Dermis blood vessel endothelial cell (primary cell): ENCODE measurements around the gene PRDM15. TPM values are rescaled to one million over a fixed set of nuclear protein-coding genes. Genes with fewer than 3 reads are reported as not detected.

ENCODE experiments used
- DNase-seq: peaks from one replicate; pipeline ENCODE4 v3.0.0; 2010
- total RNA-seq: library from RNA; depleted of rRNA; stranded (reverse); fragments of >200 nt; gene quantifications from 2 replicates; pipeline ENCODE4 v1.2.3, GENCODE V29; 2014

The PRDM15 gene
- total RNA-seq, 1 donor from 2014 or later, result 7.3 TPM

GRCh38 chr21:41821756-41822431 is 57.2 kb downstream of the PRDM15 start:
- DNase-seq, result no peak

- DNase-seq, result no peak
Measured at GRCh38 chr21:41821081-41821755, 57.9 kb downstream of the PRDM15 start.

- no peak for DNase-seq
Measured at GRCh38 chr21:41820384-41821080, 58.6 kb downstream of the PRDM15 start.

- no peak for DNase-seq
Measured at GRCh38 chr21:41819856-41820281, 59.3 kb downstream of the PRDM15 start.

- no peak for DNase-seq
Measured at GRCh38 chr21:41819236-41819855, 59.8 kb downstream of the PRDM15 start.

- no peak for DNase-seq
Measured at GRCh38 chr21:41817877-41818855, 61.0 kb downstream of the PRDM15 start.

- DNase-seq, result peak; percentile 75
Measured at GRCh38 chr21:41817228-41817627, 61.9 kb downstream of the PRDM15 start.

- DNase-seq, result peak; percentile 80
Measured at GRCh38 chr21:41816583-41817165, 62.5 kb downstream of the PRDM15 start.

- no peak for DNase-seq
Measured at GRCh38 chr21:41815652-41816582, 63.2 kb downstream of the PRDM15 start.

- DNase-seq, result no peak
Measured at GRCh38 chr21:41813226-41813625, 65.9 kb downstream of the PRDM15 start.

- no peak for DNase-seq
Measured at GRCh38 chr21:41812679-41813078, 66.5 kb downstream of the PRDM15 start.

- no peak for DNase-seq
Measured at GRCh38 chr21:41810597-41810932, 68.6 kb downstream of the PRDM15 start.

GRCh38 chr21:41809891-41810596 is 69.1 kb downstream of the PRDM15 start:
- no peak for DNase-seq

- DNase-seq, result no peak
Measured at GRCh38 chr21:41808846-41809245, 70.3 kb downstream of the PRDM15 start.

GRCh38 chr21:41808094-41808493 is 71.0 kb downstream of the PRDM15 start:
- no peak for DNase-seq

GRCh38 chr21:41806773-41807172 is 72.4 kb downstream of the PRDM15 start:
- no peak for DNase-seq

GRCh38 chr21:41805643-41806042 is 73.5 kb downstream of the PRDM15 start:
- DNase-seq, result no peak

GRCh38 chr21:41805038-41805437 is 74.1 kb downstream of the PRDM15 start:
- no peak for DNase-seq

- DNase-seq, result no peak
Measured at GRCh38 chr21:41804381-41804780, 74.8 kb downstream of the PRDM15 start.

- no peak for DNase-seq
Measured at GRCh38 chr21:41803316-41803715, 75.8 kb downstream of the PRDM15 start.
